GM18907 (cell line): ENCODE measurements around the gene SAXO1.
A peak's percentile ranks its signal among the peaks of the same experiment; 100 is the strongest.

Source experiments
- ATAC-seq: cut with Tn5 transposase; IDR thresholded peaks from one replicate; pipeline ENCODE4 v1.9.1; 2021; ENCODE audit warnings: mild to moderate bottlenecking, moderate library complexity; ENCODE audit not compliant: unreplicated experiment

SAXO1 gene

GRCh38 chr9:18920141-18921084 is 112.6 kb downstream of the SAXO1 start:
- ATAC-seq = no peak

GRCh38 chr9:18911714-18912342 is 121.2 kb downstream of the SAXO1 start:
- ATAC-seq = no peak

- ATAC-seq = no peak
These were observed 122.1 kb downstream of the SAXO1 start for GRCh38 chr9:18910916-18911315.

GRCh38 chr9:18910435-18910834 is 122.6 kb downstream of the SAXO1 start:
- ATAC-seq = no peak

GRCh38 chr9:18909140-18910018 is 123.6 kb downstream of the SAXO1 start:
- no peak for ATAC-seq

- no peak for ATAC-seq
These were observed 124.9 kb downstream of the SAXO1 start for GRCh38 chr9:18907927-18908625.

GRCh38 chr9:18906656-18907395 is 126.2 kb downstream of the SAXO1 start:
- ATAC-seq = no peak

GRCh38 chr9:18905883-18906629 is 127.0 kb downstream of the SAXO1 start:
- ATAC-seq = no peak

GRCh38 chr9:18905028-18905882 is 127.8 kb downstream of the SAXO1 start:
- no peak for ATAC-seq

- ATAC-seq = no peak
These were observed 129.6 kb downstream of the SAXO1 start for GRCh38 chr9:18903450-18903849.

- ATAC-seq = no peak
These were observed 136.4 kb downstream of the SAXO1 start for GRCh38 chr9:18896531-18897179.

GRCh38 chr9:18896004-18896403 is 137.0 kb downstream of the SAXO1 start:
- ATAC-seq = no peak

GRCh38 chr9:18893491-18893890 is 139.5 kb downstream of the SAXO1 start:
- ATAC-seq = no peak

- ATAC-seq = no peak
These were observed 140.0 kb downstream of the SAXO1 start for GRCh38 chr9:18893046-18893445.

GRCh38 chr9:18891946-18892670 is 140.9 kb downstream of the SAXO1 start:
- ATAC-seq = no peak

GRCh38 chr9:18890372-18890771 is 142.6 kb downstream of the SAXO1 start:
- ATAC-seq = peak; percentile 92

GRCh38 chr9:18889550-18889949 is 143.5 kb downstream of the SAXO1 start:
- ATAC-seq = no peak
